GM23248 (cell line): ENCODE data around the gene CCDC88C. TPM values are rescaled to one million over a fixed set of nuclear protein-coding genes. Genes with fewer than 3 reads are reported as not detected.

Source experiments
- DNase-seq: peaks from one replicate; pipeline ENCODE4 v3.0.0-alpha.2; 2015
- H2AFZ ChIP-seq: fragments of 200-600 bp; sonication (generic); 2 replicates; pipeline ENCODE4 v1.6.1; 2016; ENCODE audit warnings: antibody characterized with exemption
- H3F3A ChIP-seq: fragments of 200-600 bp; sonication (generic); 2 replicates; pipeline ENCODE4 v1.6.1; 2016; ENCODE audit warnings: mild to moderate bottlenecking, antibody characterized with exemption, mixed run types; ENCODE audit not compliant: insufficient read depth
- H3K27ac ChIP-seq: fragments of 200-600 bp; sonication (generic); 2 replicates; pipeline ENCODE4 v1.5.1; 2016; ENCODE audit warnings: mild to moderate bottlenecking
- H3K27me3 ChIP-seq: fragments of 200-600 bp; sonication (generic); replicated peaks from 2 replicates; pipeline ENCODE4 v1.6.1; 2016; ENCODE audit warnings: mild to moderate bottlenecking; ENCODE audit not compliant: insufficient read depth
- H3K36me3 ChIP-seq: fragments of 200-600 bp; sonication (generic); 2 replicates; pipeline ENCODE4 v1.6.1; 2016; ENCODE audit warnings: low read depth, mild to moderate bottlenecking
- H3K4me1 ChIP-seq: fragments of 200-600 bp; sonication (generic); 2 replicates; pipeline ENCODE4 v1.6.1; 2016; ENCODE audit warnings: mild to moderate bottlenecking; ENCODE audit not compliant: insufficient read depth
- H3K4me2 ChIP-seq: fragments of 200-600 bp; sonication (generic); one replicate; pipeline ENCODE4 v1.6.1; 2016; ENCODE audit warnings: mild to moderate bottlenecking; ENCODE audit not compliant: unreplicated experiment
- H3K4me3 ChIP-seq: fragments of 200-600 bp; sonication (generic); 2 replicates; pipeline ENCODE4 v1.5.1; 2016; ENCODE audit warnings: mild to moderate bottlenecking
- H3K79me2 ChIP-seq: fragments of 200-600 bp; sonication (generic); 2 replicates; pipeline ENCODE4 v1.6.1; 2016; ENCODE audit warnings: mild to moderate bottlenecking; ENCODE audit not compliant: insufficient read depth
- H3K9ac ChIP-seq: fragments of 200-600 bp; sonication (generic); 2 replicates; pipeline ENCODE4 v1.6.1; 2016; ENCODE audit warnings: mild to moderate bottlenecking
- H3K9me2 ChIP-seq: fragments of 200-600 bp; sonication (generic); 2 replicates; pipeline ENCODE4 v1.6.1; 2016; ENCODE audit warnings: mixed run types, mild to moderate bottlenecking, moderate library complexity; ENCODE audit not compliant: insufficient read depth
- H3K9me3 ChIP-seq: fragments of 200-600 bp; sonication (generic); one replicate; pipeline ENCODE4 v1.6.1; 2017; ENCODE audit warnings: low read depth
- H4K20me1 ChIP-seq: fragments of 200-600 bp; sonication (generic); 2 replicates; pipeline ENCODE4 v1.6.0; 2016; ENCODE audit not compliant: insufficient read depth
- EZH2 ChIP-seq: fragments of 200-600 bp; sonication (generic); IDR thresholded peaks from 2 replicates; pipeline ENCODE4 v1.6.1; 2018; ENCODE audit warnings: antibody characterized with exemption, mild to moderate bottlenecking; ENCODE audit not compliant: insufficient read depth, poor library complexity, severe bottlenecking
- EZH2phosphoT487 ChIP-seq: fragments of 200-600 bp; sonication (generic); IDR thresholded peaks from 2 replicates; pipeline ENCODE4 v1.6.1; 2018; ENCODE audit warnings: antibody characterized with exemption, moderate library complexity, mild to moderate bottlenecking, low read depth; ENCODE audit not compliant: insufficient read depth
- WGBS, 2 experiments: methylation state at CpG; one replicate each; pipeline ENCODE4 v1.1.6; 2015 to 2017; ENCODE audit warnings: low lambda C conversion rate in 2 of 2, low coverage in 1 of 2; ENCODE audit errors: missing lambda C conversion rate in 2 of 2; 5-methylcytosine and 5-hydroxymethylcytosine counted together
- in situ Hi-C: fragments of 300-500 bp; cut with MboI; formaldehyde crosslinking; loops from 2 replicates; pipeline ENCODE4 v1.15.0; 2020
- polyA plus RNA-seq: library from polyadenylated mRNA; unstranded; fragments of >200 nt; fragmentation: Nextera tagmentation; extraction: Ambion mirVana; gene quantifications from 2 replicates; pipeline ENCODE4 v1.2.1, GENCODE V29; 2016
- total RNA-seq: library from RNA; depleted of rRNA; stranded (reverse); fragments of >200 nt; shearing (Covaris generic); gene quantifications from 2 replicates; pipeline ENCODE4 v1.2.3, GENCODE V29; 2014

CCDC88C gene
- total and polyA plus RNA-seq, 2 experiments from 2014 or later: not detected

- TF ChIP-seq EZH2 (no peak), EZH2phosphoT487 (no peak)
- Histone ChIP-seq H4K20me1 (no peaks in the 10 kb centered on the region), H3K4me1 (peaks cover 16% of the 10 kb centered on the region), H3K27me3 (peaks cover 4% of the 10 kb centered on the region), H3K4me3 (no peak overlapping the region), H3K79me2 (no peaks in the 10 kb centered on the region), H3K9me3 (no peaks in the 10 kb centered on the region), H3K9ac (no peak overlapping the region), H3F3A (peaks cover 16% of the 10 kb centered on the region), H3K4me2 (no peak overlapping the region), H3K27ac (no peak overlapping the region), H3K9me2 (no peaks in the 10 kb centered on the region), H3K36me3 (no peaks in the 10 kb centered on the region), H2AFZ (no peak overlapping the region)
- no peak for DNase-seq
- 92 to 95% methylated on average over 23 to 28 of the region's 28 CpGs for WGBS, 2 experiments
- in situ Hi-C loops: loop anchor here (5.0 kb wide), 1 partner anchor 392 kb away; no protein-coding TSS in a partner anchor
Measured at GRCh38 chr14:91288876-91289275, 128.7 kb downstream of the CCDC88C start.

- TF ChIP-seq EZH2: no peak
- TF ChIP-seq EZH2phosphoT487: no peak
- peaks cover 20% of the 10 kb centered on the region for H3F3A ChIP-seq
- H3K27ac ChIP-seq: no peak overlapping the region
- H2AFZ ChIP-seq: no peak overlapping the region
- H4K20me1 ChIP-seq: no peaks in the 10 kb centered on the region
- H3K4me3 ChIP-seq: no peak overlapping the region
- DNase-seq: peak; percentile 78
- no peaks in the 10 kb centered on the region for H3K9me2 ChIP-seq
- H3K27me3 ChIP-seq: no peaks in the 10 kb centered on the region; the same call in 1 of the 2 replicates
- H3K9ac ChIP-seq: no peak overlapping the region
- no peaks in the 10 kb centered on the region for H3K9me3 ChIP-seq
- in situ Hi-C loops: loop anchor here (5.0 kb wide), 1 partner anchor 389 kb away; no protein-coding TSS in a partner anchor
- H3K4me1 ChIP-seq: peaks cover 24% of the 10 kb centered on the region
- no peaks in the 10 kb centered on the region for H3K36me3 ChIP-seq
- WGBS, 2 experiments: 17 to 19% methylated on average over 7 of the region's 7 CpGs
- no peaks in the 10 kb centered on the region for H3K79me2 ChIP-seq
- no peak overlapping the region for H3K4me2 ChIP-seq
Measured at GRCh38 chr14:91286530-91286937, 131.1 kb downstream of the CCDC88C start.

- Histone ChIP-seq H3K9ac (0 out of 2 replicates have a peak overlapping the region, but pooled peaks have one; percentile 47), H2AFZ (peak overlapping the region; percentile 65), H3K9me3 (no peaks in the 10 kb centered on the region), H4K20me1 (no peaks in the 10 kb centered on the region), H3K4me1 (peaks cover 24% of the 10 kb centered on the region), H3K4me2 (peak overlapping the region; percentile 47), H3K4me3 (no peak overlapping the region), H3F3A (peaks cover 20% of the 10 kb centered on the region), H3K79me2 (no peaks in the 10 kb centered on the region), H3K27me3 (no peaks in the 10 kb centered on the region), H3K27ac (peak overlapping the region; percentile 60), H3K36me3 (no peaks in the 10 kb centered on the region), H3K9me2 (no peaks in the 10 kb centered on the region)
- no peak for TF ChIP-seq EZH2phosphoT487
- no peak for TF ChIP-seq EZH2
- in situ Hi-C loops: loop anchor here (5.0 kb wide), 2 partner anchors 108 to 388 kb away; no protein-coding TSS in a partner anchor
- DNase-seq: peak; percentile 44
- 37 to 44% methylated on average over 14 of the region's 14 CpGs for WGBS, 2 experiments
Measured at GRCh38 chr14:91284791-91285548, 132.7 kb downstream of the CCDC88C start.

GRCh38 chr14:91284146-91284790, 133.4 kb downstream of the CCDC88C start:
- Histone ChIP-seq H3K36me3 (no peaks in the 10 kb centered on the region), H3K9me3 (no peaks in the 10 kb centered on the region), H3K4me1 (peaks cover 24% of the 10 kb centered on the region), H3K27ac (peak overlapping the region; percentile 60), H3K27me3 (no peaks in the 10 kb centered on the region), H3K9me2 (no peaks in the 10 kb centered on the region), H3F3A (peaks cover 20% of the 10 kb centered on the region), H3K4me2 (peak overlapping the region; percentile 47), H4K20me1 (no peaks in the 10 kb centered on the region), H3K79me2 (no peaks in the 10 kb centered on the region), H2AFZ (peak overlapping the region; percentile 65), H3K4me3 (peak overlapping the region; percentile 47), H3K9ac (peak overlapping the region; percentile 47)
- WGBS, 2 experiments: 7% methylated on average over 13 of the region's 13 CpGs
- peak; percentile 94 for DNase-seq
- TF ChIP-seq EZH2phosphoT487 (no peak), EZH2 (no peak)
- in situ Hi-C loops: loop anchor here (5.0 kb wide), 1 partner anchor 107 kb away; no protein-coding TSS in a partner anchor
